Nephron (organoid): ENCODE data around the gene RBM45.

ENCODE experiments used
- H3K27ac Mint-ChIP-seq, 3 experiments: 2 replicates each; pipeline ENCODE4 v1.8.0; 2020; ENCODE audit warnings: mixed read lengths in 3 of 3, mild to moderate bottlenecking in 2 of 3, moderate library complexity in 1 of 3
- H3K27me3 Mint-ChIP-seq: 2 replicates; pipeline ENCODE4 v1.8.0; 2021; ENCODE audit warnings: low read depth, mild to moderate bottlenecking, moderate library complexity, mixed read lengths
- H3K36me3 Mint-ChIP-seq: 2 replicates; pipeline ENCODE4 v1.8.0; 2020; ENCODE audit warnings: low read depth, mixed read lengths
- H3K4me1 Mint-ChIP-seq: 2 replicates; pipeline ENCODE4 v1.8.0; 2020; ENCODE audit warnings: mixed read lengths
- H3K4me3 Mint-ChIP-seq, 3 experiments: 2 replicates each; pipeline ENCODE4 v1.8.0; 2020; ENCODE audit warnings: mild to moderate bottlenecking in 3 of 3, mixed read lengths in 3 of 3, moderate library complexity in 2 of 3
- H3K9me3 Mint-ChIP-seq: 2 replicates; pipeline ENCODE4 v1.8.0; 2020; ENCODE audit warnings: mixed read lengths
- CTCF ChIP-seq, 3 experiments: fragments of 200-600 bp; sonication (generic); IDR thresholded peaks; one replicate each; pipeline ENCODE4 v1.5.0; 2021; ENCODE audit warnings: antibody characterized with exemption in 3 of 3; ENCODE audit not compliant: unreplicated experiment in 3 of 3

RBM45 gene

GRCh38 chr2:178125125-178125524 lies 12.9 kb downstream of the RBM45 start:
- no peaks in the 10 kb centered on the region for H3K4me1 Mint-ChIP-seq
- TF ChIP-seq CTCF (IDR thresholded peaks at IDR 0.05; ENCODE audit: unreplicated experiment in 3 of 3): no peak
- H3K9me3 Mint-ChIP-seq: no peaks in the 10 kb centered on the region
- H3K36me3 Mint-ChIP-seq: peaks cover 38% of the 10 kb centered on the region
- H3K27ac Mint-ChIP-seq: no peak overlapping the region
- H3K4me3 Mint-ChIP-seq: no peak overlapping the region
- H3K27me3 Mint-ChIP-seq: no peaks in the 10 kb centered on the region

GRCh38 chr2:178125862-178126261 lies 13.6 kb downstream of the RBM45 start:
- Mint-ChIP-seq H3K9me3 (no peaks in the 10 kb centered on the region), H3K27ac (no peak overlapping the region), H3K4me1 (no peaks in the 10 kb centered on the region), H3K36me3 (peaks cover 38% of the 10 kb centered on the region), H3K27me3 (no peaks in the 10 kb centered on the region), H3K4me3 (no peak overlapping the region)
- no peak for TF ChIP-seq CTCF (IDR thresholded peaks at IDR 0.05; ENCODE audit: unreplicated experiment in 3 of 3)

- Mint-ChIP-seq H3K4me1 (no peaks in the 10 kb centered on the region), H3K27me3 (no peaks in the 10 kb centered on the region), H3K27ac (no peak overlapping the region), H3K4me3 (no peak overlapping the region), H3K9me3 (no peaks in the 10 kb centered on the region), H3K36me3 (peaks cover 21% of the 10 kb centered on the region)
- TF ChIP-seq CTCF (IDR thresholded peaks at IDR 0.05; ENCODE audit: unreplicated experiment in 3 of 3): no peak
Observed at GRCh38 chr2:178128836-178129630, 16.8 kb downstream of the RBM45 start.

GRCh38 chr2:178136321-178137025 lies 24.2 kb downstream of the RBM45 start:
- no peaks in the 10 kb centered on the region for H3K9me3 Mint-ChIP-seq
- H3K27me3 Mint-ChIP-seq: no peaks in the 10 kb centered on the region
- H3K4me1 Mint-ChIP-seq: no peaks in the 10 kb centered on the region
- H3K4me3 Mint-ChIP-seq: no peak overlapping the region
- H3K36me3 Mint-ChIP-seq: peaks cover 10% of the 10 kb centered on the region
- TF ChIP-seq CTCF (IDR thresholded peaks at IDR 0.05; ENCODE audit: unreplicated experiment in 3 of 3): no peak
- H3K27ac Mint-ChIP-seq: no peak overlapping the region

- TF ChIP-seq CTCF (IDR thresholded peaks at IDR 0.05; ENCODE audit: unreplicated experiment in 3 of 3): no peak
- Mint-ChIP-seq H3K27ac (peak overlapping the region in 1 of 3 experiments; percentile 3), H3K36me3 (no peaks in the 10 kb centered on the region), H3K9me3 (no peaks in the 10 kb centered on the region), H3K4me3 (no peak overlapping the region), H3K27me3 (no peaks in the 10 kb centered on the region), H3K4me1 (peaks cover 10% of the 10 kb centered on the region)
Observed at GRCh38 chr2:178142274-178143065, 30.2 kb downstream of the RBM45 start.
